Spinal cord (tissue), 10 donors: ENCODE measurements around the gene ERVK3-1. TPM values are rescaled to one million over a fixed set of nuclear protein-coding genes. Genes with fewer than 3 reads are reported as not detected.

Experiments used
- DNase-seq, 6 donors: peaks; one replicate each; pipeline versions ENCODE4 v3.0.0 to v3.0.0-alpha.2; 2013 to 2015; ENCODE audit warnings: low spot score in 6 of 6, low read depth in 4 of 6
- H3K27ac ChIP-seq: one replicate; pipeline ENCODE4 v1.5.1; 2013; ENCODE audit warnings: low read depth, low read length, control low read depth
- H3K27me3 ChIP-seq: one replicate; pipeline ENCODE4 v1.6.1; 2013; ENCODE audit warnings: low read length; ENCODE audit not compliant: control insufficient read depth, insufficient read depth
- H3K36me3 ChIP-seq: one replicate; pipeline ENCODE4 v1.6.1; 2013; ENCODE audit warnings: low read length; ENCODE audit not compliant: control insufficient read depth, insufficient read depth
- H3K4me1 ChIP-seq: one replicate; pipeline ENCODE4 v1.6.1; 2013; ENCODE audit warnings: low read length; ENCODE audit not compliant: control insufficient read depth, insufficient read depth
- H3K4me3 ChIP-seq: one replicate; pipeline ENCODE4 v1.5.1; 2013; ENCODE audit warnings: low read depth, low read length, control low read depth
- H3K9me3 ChIP-seq: one replicate; pipeline ENCODE4 v1.6.1; 2013; ENCODE audit warnings: low read length; ENCODE audit not compliant: control insufficient read depth, insufficient read depth
- WGBS: methylation state at CpG from one replicate; pipeline ENCODE4 v1.1.5; 2013; ENCODE audit warnings: missing lambda C conversion rate; ENCODE audit not compliant: insufficient coverage; 5-methylcytosine and 5-hydroxymethylcytosine counted together
- polyA plus RNA-seq, 2 donors: library from polyadenylated mRNA; unstranded; fragments of 120-200 nt; gene quantifications; one replicate each; pipeline ENCODE4 v1.2.1, GENCODE V29; 2013; ENCODE audit not compliant: insufficient read length in 2 of 2
- total RNA-seq, 2 donors: library from RNA; depleted of rRNA in 1 of 2; stranded (reverse); fragments of 120-200 nt in 1 of 2; fragments of >200 nt in 1 of 2; gene quantifications; one replicate each; pipeline versions ENCODE4 v1.2.3 to v1.2.4, GENCODE V29; 2013 to 2014
- donor health status: healthy.

Gene ERVK3-1
- total and polyA plus RNA-seq, 4 donors, result 33.9 to 68.5 (median 57.3) TPM

DNA sequence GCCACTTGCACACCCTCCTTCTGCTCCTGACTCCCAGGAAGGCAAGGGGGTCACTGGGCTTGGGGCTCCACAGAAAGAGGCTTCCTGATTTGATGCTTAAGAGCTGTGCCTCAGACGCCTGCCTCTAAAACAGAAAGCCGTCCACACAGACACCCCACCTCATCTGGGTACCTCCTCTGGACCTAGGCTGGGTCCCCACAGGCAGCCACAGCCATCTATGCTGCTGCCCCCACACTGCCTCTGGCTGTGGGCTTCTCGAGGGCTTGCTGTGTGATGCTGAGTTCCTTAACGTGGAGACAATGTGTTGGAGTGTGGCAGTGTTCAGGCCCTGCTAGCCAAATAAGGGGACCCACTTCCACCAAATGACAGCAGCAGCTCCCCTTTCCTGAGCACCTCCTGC lies 13.1 kb downstream of the ERVK3-1 start:
- WGBS, result 75% methylated on average over 3 of the region's 4 CpGs
- Histone ChIP-seq H3K9me3 (no peaks in the 10 kb centered on the region), H3K4me3 (no peak overlapping the region), H3K27ac (no peak overlapping the region), H3K4me1 (no peaks in the 10 kb centered on the region), H3K36me3 (peaks cover 42% of the 10 kb centered on the region), H3K27me3 (no peaks in the 10 kb centered on the region)
- no peak for DNase-seq

GRCh38 chr19:58319241-58319640 lies 14.1 kb downstream of the ERVK3-1 start:
- WGBS, result 91% methylated on average over 10 of the region's 10 CpGs
- H3K27me3 ChIP-seq, result no peaks in the 10 kb centered on the region
- H3K4me1 ChIP-seq, result no peaks in the 10 kb centered on the region
- no peaks in the 10 kb centered on the region for H3K9me3 ChIP-seq
- no peak overlapping the region for H3K4me3 ChIP-seq
- H3K27ac ChIP-seq, result no peak overlapping the region
- H3K36me3 ChIP-seq, result peaks cover 35% of the 10 kb centered on the region
- DNase-seq, result no peak

DNA sequence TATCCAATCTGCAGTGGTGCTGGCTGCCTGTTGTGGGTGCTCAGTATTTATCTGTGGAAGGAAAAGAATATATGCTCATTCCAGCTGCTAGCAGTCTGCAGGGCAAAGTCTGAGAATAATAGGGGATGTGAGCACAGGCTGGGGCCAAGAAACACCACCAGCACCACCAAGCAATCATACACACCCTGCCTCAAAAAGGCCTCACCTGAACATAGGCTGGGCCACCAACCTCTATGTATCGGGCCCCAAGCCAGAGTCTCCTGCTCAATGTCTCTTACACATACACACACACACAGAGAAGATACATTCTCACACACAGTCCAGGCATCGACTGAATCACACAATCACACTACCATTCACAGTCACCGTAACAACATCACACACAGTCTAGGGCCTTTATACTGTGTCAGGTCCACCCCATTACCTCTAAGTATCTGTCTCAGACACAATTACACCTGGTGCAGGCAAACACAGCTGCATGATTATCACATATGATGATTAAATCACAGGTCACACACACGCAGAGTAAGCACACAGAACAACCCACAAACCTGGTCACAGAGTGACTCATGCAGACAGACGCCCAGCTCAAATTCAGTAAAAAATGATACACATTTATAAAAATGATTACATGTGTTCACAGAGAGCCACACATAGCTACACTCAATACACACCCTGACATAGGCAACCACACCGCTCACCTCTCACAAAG lies 20.3 kb downstream of the ERVK3-1 start:
- H3K27ac ChIP-seq, result no peak overlapping the region
- H3K4me1 ChIP-seq, result peaks cover 23% of the 10 kb centered on the region
- 87% methylated on average over 4 of the region's 6 CpGs for WGBS
- no peaks in the 10 kb centered on the region for H3K27me3 ChIP-seq
- no peak for DNase-seq
- H3K36me3 ChIP-seq, result peaks cover 3% of the 10 kb centered on the region
- peak overlapping the region; percentile 98 for H3K4me3 ChIP-seq
- H3K9me3 ChIP-seq, result no peaks in the 10 kb centered on the region

DNA sequence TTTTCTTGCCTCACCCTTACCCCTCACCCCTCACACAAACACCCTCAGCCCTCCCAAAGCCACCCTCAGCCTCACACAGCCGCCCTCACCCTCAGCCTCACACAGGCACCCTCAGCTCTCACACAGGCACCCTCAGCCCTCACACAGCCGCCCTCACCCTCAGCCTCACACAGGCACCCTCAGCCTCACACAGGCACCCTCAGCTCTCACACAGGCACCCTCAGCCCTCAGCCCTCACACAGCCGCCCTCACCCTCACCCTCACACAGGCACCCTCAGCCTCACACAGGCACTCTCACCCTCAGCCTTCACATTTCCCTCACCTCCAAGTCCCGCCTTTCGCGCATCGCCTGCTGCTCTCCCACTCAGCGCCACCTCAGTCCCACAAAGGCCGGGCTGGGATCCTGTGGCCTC lies 21.3 kb downstream of the ERVK3-1 start:
- Histone ChIP-seq H3K9me3 (no peaks in the 10 kb centered on the region), H3K27ac (peak overlapping the region; percentile 97), H3K27me3 (no peaks in the 10 kb centered on the region), H3K4me1 (peaks cover 23% of the 10 kb centered on the region), H3K36me3 (peaks cover 3% of the 10 kb centered on the region), H3K4me3 (peak overlapping the region; percentile 98)
- DNase-seq, result no peak
- 3% methylated on average over 9 of the region's 9 CpGs for WGBS

DNA sequence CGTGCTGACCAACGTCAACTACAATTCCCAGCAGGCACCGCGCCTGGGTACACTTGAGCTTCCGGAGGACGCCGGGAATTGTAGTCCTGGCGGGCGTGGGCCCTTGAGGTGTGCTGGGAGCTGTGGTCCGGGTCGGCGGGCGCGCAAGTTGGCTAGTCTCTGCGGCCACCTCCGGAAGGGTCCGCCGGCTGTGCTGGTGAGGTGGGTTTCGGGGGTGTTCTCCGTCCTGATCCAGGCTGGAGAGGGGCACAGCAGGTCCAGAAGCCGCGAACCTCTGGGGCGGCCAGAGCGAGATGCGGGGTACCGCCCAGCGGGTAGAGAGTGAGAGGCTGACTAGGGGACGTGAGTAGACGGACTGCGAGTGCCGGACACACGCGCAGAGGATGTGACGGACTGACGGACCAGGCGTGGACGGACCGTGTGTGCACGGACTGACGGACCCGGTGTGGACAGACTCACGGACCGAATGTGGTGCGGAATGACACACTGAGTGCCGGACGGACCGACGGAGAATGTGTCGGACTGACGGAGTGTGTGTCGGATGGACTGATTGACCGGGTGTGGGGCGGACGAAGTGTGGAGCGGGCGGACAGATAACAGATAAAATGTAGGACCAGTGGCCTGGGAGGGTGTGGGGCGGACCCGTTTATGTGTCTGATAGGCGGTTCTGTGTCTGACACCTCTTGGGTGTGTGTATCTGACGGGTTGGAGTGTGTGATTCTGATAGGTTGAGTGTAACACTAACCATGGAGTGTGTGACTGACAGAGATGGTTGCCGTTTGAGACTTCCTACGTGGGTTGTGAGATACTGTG lies 21.9 kb downstream of the ERVK3-1 start, which contains the start of gene ZSCAN22:
Gene ZSCAN22, plus strand, starts transcription at position 81 of the 813 bp plus-strand sequence. CDS start 7,809 bp downstream, outside the sequence.
- Histone ChIP-seq H3K4me3 (peak within 1 kb of the TSS; percentile 98), H3K27me3 (no peaks in the 10 kb centered on the region), H3K9me3 (no peaks in the 10 kb centered on the region), H3K4me1 (peaks cover 23% of the 10 kb centered on the region), H3K36me3 (peaks cover 3% of the 10 kb centered on the region), H3K27ac (peak within 1 kb of the TSS; percentile 97)
- under 1% methylated on average over 62 of the region's 62 CpGs for WGBS
- peak; percentile 91 to 99 (median 97) for DNase-seq

DNA sequence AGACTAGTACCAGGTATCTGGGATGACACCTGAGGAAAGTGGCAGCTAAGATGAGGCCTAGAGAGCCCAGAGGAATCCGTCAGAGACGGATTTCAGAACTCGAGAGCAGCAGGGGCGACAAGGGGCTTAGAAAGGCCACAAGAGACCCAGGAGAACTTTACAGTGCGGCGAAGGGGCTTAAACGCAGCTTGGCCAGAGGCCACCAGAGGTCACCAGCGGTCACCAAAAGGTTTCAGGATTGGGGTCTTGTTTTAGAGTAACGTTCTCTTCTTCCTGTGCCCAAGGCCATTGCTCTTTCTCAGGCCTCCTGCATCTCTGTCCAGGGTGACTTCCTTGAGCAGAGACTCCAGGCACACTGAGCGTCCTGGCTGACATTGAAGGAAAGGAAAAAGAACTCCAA lies 23.8 kb downstream of the ERVK3-1 start:
- Histone ChIP-seq H3K4me3 (no peak overlapping the region), H3K27ac (no peak overlapping the region), H3K9me3 (no peaks in the 10 kb centered on the region), H3K27me3 (no peaks in the 10 kb centered on the region), H3K4me1 (peaks cover 23% of the 10 kb centered on the region), H3K36me3 (peaks cover 3% of the 10 kb centered on the region)
- 30% methylated on average over 9 of the region's 10 CpGs for WGBS
- no peak for DNase-seq

DNA sequence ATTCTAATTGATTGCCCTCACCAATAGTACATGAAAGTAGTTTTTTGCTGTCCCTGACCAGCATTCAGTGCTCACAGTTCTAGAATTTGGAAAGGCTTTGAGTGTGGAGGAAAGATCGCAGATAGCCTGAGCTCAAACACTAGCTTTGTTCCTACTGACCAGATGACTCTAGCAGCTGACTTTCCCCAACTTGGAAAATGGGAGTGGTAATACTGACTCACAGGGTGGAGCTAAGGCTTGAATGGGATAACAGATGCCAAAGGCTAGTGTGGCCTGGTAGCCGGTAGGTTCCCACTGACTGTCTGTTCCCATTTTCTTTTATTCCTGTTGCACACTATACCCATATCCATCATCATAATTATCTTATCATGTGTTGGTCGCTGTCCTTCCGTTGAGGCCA lies 25.3 kb downstream of the ERVK3-1 start:
- 62% methylated on average over 4 of the region's 4 CpGs for WGBS
- peaks cover 20% of the 10 kb centered on the region for H3K4me1 ChIP-seq
- no peak overlapping the region for H3K4me3 ChIP-seq
- no peak for DNase-seq
- H3K36me3 ChIP-seq, result peaks cover 13% of the 10 kb centered on the region
- no peaks in the 10 kb centered on the region for H3K9me3 ChIP-seq
- H3K27ac ChIP-seq, result no peak overlapping the region
- no peaks in the 10 kb centered on the region for H3K27me3 ChIP-seq

DNA sequence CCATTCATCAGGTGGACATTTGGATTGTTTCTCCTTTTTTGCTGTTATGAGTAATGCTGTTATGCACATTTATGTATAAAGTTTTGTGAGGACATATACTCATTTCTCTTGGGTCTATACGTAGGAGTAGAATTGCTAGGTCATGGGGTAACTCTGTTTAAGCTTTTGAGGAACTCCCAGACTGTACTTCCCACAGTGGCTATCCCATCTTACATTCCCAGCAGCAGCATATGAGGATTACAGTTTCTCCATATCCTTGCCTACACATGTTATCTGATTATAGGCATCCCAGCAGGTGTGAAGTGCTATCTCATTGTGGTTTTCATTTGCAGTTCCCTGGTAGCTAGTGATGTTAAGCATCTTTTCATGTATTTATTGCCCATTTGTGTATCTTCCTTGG lies 27.5 kb downstream of the ERVK3-1 start:
- H3K9me3 ChIP-seq, result no peaks in the 10 kb centered on the region

DNA sequence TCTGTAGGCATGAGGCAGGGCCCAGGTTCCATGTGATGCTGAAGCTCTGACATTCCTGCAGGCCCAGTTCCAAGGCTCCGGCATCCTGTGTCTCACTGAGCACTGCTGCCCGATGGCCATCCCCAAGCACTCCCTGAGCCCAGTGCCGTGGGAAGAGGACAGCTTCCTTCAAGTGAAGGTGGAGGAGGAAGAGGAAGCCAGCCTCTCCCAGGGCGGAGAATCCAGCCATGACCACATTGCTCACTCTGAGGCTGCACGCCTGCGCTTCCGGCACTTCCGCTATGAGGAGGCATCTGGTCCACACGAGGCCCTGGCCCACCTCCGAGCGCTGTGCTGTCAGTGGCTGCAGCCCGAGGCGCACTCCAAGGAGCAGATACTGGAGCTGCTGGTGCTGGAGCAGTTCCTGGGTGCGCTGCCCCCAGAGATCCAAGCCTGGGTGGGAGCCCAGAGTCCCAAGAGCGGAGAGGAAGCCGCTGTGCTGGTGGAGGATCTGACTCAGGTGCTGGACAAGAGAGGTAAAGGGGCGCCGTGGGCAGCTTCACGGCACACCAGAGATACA lies 29.6 kb downstream of the ERVK3-1 start:
- 95% methylated on average over 16 of the region's 19 CpGs for WGBS
- Histone ChIP-seq H3K27ac (no peak overlapping the region), H3K36me3 (peaks cover 49% of the 10 kb centered on the region), H3K4me3 (no peak overlapping the region), H3K9me3 (no peaks in the 10 kb centered on the region), H3K27me3 (no peaks in the 10 kb centered on the region), H3K4me1 (no peaks in the 10 kb centered on the region)
- DNase-seq, result no peak

More for the DNA sequence above, 27.5 kb downstream of the ERVK3-1 start:
- no CpG with 5 or more reads among the region's 1 CpG for WGBS
- Histone ChIP-seq H3K36me3 (peaks cover 29% of the 10 kb centered on the region), H3K4me1 (peaks cover 10% of the 10 kb centered on the region), H3K4me3 (no peak overlapping the region), H3K27ac (no peak overlapping the region), H3K27me3 (no peaks in the 10 kb centered on the region)
- DNase-seq, result peak in 1 of 6 donors; percentile 14
